ENCODE measurements around the gene SHROOM2. TPM values are rescaled to one million over a fixed set of nuclear protein-coding genes. Genes with fewer than 3 reads are reported as not detected.
"Not testable (repeated sequence)": the region's sequence is repeated elsewhere in the genome, so short reads cannot be mapped to it uniquely, and the experiment has no call there.

Gene SHROOM2
- 0.16 TPM for polyA plus RNA-seq (2013, experiment 1 of 2; ENCODE audit: insufficient read length)
- 0.42 TPM for polyA plus RNA-seq (2013, experiment 2 of 2; ENCODE audit: insufficient read length)

DNA sequence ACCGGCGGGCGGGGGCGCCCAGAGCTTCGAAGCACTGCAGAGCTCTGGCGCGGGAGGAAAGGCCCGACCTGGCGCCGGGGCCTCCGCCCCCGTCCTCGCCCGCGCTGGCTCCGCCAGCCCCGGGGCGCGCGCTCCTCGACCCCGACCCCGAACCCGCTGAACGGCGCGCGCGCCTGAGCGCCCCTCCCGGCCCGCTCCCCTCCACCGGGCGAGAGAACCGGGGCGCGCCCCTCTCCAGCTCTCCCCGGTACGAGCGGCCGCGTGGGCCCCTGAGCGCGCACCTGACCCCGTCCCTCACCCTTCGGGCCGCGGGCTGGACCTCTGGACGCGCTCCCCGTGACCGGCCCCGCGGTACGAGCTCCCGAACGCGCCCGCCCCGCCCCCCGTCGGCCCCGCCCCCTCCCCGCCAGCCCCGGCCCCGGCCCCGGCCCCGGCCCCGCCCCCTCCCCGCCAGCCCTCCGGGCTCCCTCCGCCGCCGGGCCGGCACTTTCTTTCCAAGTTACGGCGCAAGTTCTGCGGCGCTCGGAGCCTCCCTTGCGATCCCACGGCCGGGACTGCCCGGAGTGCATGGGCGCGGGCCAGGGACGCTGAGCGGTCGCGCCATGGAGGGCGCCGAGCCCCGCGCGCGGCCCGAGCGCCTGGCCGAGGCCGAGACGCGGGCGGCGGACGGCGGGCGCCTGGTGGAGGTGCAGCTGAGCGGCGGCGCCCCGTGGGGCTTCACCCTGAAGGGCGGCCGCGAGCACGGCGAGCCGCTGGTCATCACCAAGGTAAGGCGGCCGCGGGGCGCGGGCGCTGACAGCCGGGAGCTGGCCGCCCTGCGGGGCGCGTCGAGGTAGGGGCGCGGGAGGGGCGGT, at the start of gene SHROOM2:
Gene SHROOM2 (plus strand): TSS at position 486 of the 854 bp plus-strand sequence. CDS start 117 bp downstream, at position 603.
- DNase-seq = no peak

DNA sequence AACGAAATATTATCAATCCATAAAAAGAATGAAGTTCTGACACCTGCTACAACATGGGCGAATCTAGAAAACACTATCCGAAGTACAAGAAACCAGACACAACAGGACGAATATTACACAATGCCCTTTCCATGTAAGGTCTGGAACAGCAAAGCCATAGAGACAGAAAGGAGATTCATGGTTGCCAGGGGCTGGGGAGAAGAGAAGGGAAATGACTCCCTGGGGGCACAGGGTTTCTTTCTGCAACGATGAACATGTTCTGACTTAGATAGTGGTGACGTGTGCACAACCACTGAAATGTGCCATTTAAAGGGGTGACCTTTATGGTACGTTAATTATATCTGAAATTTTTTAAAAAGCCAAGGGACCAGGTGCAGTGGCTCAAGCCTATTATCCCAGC, 48.9 kb upstream of the SHROOM2 start:
- DNase-seq = no peak

DNA sequence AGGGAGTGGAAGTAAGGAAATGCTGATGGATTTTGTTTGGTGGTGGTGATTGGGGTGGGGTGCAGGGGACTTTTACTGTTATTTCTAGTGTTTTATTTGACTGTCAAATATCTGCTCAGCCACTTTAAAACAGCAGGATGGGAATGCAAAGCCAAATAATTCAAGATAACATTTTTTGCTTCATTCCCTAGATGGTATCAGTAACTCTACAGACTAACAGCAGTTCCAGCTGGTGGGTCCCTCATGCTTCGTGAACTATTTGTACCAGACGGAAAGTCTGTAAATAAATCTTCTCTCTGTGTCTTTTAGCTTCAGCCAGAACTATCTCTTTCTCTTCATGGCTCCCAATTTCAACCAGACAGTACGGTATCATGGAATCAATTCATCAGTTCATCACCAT, 48.1 kb upstream of the SHROOM2 start:
- no peak for DNase-seq

- no peak for DNase-seq
Observed at GRCh38 chrX:9739130-9739529, 47.1 kb upstream of the SHROOM2 start.

- no peak for DNase-seq
Observed at GRCh38 chrX:9745417-9746115, 40.7 kb upstream of the SHROOM2 start.

- peak; percentile 35 for DNase-seq
Observed at GRCh38 chrX:9746148-9746888, 39.9 kb upstream of the SHROOM2 start.

DNA sequence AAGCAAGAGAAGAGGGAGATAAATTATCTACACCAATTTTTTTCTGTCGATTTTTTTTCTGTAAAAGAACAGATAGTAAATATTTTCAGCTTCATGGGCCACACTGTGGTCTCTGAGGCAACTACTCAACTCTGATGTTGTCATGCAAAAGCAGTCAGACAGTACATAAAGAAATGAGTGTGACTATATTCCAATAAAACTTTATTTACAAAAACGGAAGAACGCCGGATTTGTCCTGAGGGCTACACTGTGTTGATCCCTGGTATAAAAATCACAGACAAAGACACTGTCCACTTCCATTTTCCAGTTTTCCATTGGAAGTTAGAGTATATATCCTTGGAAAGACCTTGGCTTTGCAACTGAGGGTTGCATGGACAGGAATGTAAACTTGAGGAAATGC, 38.6 kb upstream of the SHROOM2 start:
- DNase-seq = no peak

- DNase-seq = no peak
Observed at GRCh38 chrX:9749146-9749692, 37.0 kb upstream of the SHROOM2 start.

GRCh38 chrX:9757366-9757765, 28.9 kb upstream of the SHROOM2 start:
- DNase-seq = no peak

DNA sequence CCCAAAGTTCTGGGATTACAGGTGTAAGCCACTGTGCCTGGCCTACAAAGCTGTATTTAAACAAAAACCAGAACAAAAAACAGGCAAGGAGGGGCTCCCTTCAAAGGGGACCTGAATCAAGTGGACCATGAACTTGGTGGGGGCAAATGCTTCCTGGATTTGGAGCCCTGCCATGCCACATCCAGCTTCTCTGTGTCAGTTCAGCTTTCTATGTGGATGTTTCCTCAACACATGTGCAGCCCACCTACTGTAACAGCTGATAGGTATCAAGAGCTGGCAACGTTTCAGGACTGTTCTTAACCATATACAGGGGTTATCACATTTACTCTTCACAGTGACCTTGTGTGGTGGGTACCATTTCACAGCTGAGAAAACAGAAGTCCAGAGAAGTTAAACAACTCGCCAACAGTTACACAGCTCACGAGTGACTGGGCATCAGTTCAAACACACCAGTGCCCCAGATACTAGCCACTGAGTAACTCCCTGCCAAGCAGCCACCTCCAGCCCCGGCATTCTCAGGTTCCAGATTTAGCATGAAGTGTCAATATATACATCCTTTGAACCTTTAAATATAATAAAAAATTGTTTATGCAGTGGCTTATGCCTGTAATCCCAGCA, 28.1 kb upstream of the SHROOM2 start:
- DNase-seq = no peak

DNA sequence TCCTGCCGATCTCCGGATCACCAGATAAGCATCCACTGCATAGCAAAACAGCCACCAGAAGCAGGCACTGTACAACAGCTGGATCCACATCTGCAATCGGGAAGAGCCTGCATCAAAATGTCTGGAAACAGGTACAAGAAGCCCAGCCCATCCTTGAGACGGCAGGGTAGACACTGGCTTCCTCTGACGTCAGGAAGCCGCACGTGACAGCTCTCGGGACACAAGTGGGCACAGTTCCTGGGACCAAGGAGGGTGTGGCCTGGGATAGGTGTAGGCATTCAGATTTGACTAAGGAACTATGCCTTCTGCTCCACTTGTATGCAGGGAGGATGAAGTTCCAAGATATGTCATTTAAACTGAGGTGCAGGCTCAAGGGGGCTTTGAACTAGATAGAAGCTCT, 26.9 kb upstream of the SHROOM2 start:
- DNase-seq = no peak

DNA sequence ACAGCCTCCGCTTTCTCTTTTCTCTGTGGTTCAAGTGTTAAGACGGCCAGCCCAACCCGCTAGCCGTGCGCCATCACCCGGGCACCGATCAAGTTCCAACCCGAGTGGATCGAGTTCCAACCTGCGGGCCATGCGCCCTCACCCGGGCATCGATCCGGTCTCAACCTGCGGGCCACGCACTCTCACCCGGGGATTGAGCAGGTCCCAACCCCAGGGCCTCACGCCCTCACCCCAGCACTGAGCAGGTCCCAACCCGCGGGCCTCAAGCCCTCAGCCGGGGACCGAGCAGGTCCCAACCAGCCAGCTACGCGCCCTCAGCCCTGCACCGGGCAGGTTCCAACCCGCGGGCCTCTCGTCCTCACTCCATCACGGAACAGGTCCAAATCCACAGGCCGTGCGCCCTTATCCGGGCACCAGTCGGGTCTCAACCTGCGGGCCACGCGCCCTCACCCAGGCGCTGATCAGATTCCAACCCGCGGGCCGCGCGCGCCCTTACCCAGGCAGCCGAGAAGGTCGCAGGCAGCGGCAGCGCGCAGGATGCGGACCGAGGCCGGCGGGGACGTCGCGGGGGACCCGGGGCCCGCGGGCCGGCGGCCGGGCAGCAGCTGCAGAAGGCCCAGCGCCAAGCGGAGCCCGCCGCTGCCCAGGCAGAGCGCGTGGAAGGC, 21.0 kb upstream of the SHROOM2 start:
- DNase-seq = no peak

DNA sequence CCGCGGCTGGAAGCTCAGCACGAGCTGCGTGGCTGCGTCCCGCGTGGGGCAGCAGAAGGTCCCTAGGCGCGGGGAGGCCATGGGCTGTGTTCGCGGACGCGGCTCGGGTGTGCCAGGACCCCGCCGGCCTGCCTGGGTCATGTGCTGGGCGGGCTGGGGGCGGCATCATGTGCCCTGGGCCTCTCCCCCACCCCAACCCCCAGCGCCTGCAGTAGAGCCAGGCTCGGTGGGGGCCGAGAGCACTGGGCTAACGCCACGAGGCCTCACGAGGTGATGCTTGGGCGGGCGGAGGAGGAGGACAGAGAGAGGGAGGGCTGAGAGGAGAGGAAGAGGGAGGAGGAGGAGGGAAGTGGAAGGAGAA, 20.5 kb upstream of the SHROOM2 start, which contains the start of gene GPR143:
Gene GPR143 (minus strand): TSS at position 111 of the 361 bp plus-strand sequence. CDS start 30 bp downstream, at position 81.
- DNase-seq = no peak

DNA sequence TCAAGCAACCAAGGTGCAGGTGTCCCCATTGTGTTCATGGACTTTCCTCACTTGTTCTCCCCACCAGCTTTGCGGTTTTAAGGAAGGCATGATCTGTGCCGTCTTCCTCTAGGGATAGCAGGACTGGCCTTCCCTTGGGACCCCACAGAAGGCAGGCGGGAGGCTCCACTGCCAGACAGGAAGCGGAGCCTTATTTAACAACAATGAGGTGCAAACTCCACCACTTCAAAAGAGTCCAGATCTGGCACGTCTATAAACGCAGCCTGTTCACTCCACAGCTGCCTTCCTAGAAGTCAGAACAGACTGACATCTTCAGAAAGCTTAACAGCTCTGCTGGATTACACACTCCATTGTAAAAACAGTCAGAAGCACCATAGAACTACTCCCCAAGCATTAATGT, 18.9 kb upstream of the SHROOM2 start:
- no peak for DNase-seq

DNA sequence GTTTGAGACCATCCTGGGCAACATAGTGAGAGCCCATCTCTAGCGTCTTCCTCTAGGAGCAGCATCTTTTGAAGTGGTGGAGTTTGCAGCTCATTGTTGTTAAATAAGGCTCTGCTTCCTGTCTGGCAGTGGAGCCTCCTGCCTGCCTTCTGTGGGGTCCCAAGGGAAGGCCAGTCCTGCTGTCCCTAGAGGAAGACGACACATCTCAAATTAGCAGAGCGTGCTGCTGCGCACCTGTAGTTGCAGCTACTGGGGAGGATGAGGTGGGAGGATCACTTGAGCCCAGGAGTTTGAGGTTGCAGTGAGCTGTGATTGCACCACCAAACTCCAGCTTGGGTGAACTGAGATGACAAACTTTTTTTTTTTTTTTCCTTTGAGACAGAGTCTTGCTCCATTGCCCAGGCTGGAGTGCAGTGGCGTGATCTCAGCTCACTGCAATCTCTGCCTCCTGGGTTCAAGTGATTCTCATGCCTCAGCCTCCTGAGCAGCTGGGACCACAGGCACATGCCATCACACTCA, 17.8 kb upstream of the SHROOM2 start:
- DNase-seq = not testable (repeated sequence)

- no peak for DNase-seq
Observed at GRCh38 chrX:9770319-9770718, 15.9 kb upstream of the SHROOM2 start.

GRCh38 chrX:9772943-9773342, 13.3 kb upstream of the SHROOM2 start:
- no peak for DNase-seq

DNA sequence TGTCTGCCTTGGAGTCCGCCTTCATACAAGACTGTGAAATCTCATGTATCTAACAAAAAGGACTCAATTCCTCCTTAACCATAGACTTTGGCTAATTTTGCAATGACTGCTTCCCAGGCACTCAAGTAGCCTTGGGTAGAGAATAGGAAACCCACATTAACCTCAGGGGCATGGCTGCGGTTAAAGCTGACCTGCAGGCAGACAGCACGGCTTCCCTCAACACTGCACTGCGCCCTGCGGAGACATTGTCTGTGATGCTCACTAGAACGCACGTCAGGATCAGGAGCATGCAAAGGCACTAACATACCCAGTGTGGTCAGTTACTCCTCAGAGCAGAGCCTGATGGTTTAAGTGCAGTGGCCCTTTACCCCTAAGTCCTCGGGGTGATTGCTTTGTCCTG, 10.3 kb upstream of the SHROOM2 start:
- no peak for DNase-seq

GRCh38 chrX:9781941-9782340, 4.3 kb upstream of the SHROOM2 start:
- DNase-seq = no peak

- DNase-seq = no peak
Observed at GRCh38 chrX:9784332-9784731, 1.9 kb upstream of the SHROOM2 start.

DNA sequence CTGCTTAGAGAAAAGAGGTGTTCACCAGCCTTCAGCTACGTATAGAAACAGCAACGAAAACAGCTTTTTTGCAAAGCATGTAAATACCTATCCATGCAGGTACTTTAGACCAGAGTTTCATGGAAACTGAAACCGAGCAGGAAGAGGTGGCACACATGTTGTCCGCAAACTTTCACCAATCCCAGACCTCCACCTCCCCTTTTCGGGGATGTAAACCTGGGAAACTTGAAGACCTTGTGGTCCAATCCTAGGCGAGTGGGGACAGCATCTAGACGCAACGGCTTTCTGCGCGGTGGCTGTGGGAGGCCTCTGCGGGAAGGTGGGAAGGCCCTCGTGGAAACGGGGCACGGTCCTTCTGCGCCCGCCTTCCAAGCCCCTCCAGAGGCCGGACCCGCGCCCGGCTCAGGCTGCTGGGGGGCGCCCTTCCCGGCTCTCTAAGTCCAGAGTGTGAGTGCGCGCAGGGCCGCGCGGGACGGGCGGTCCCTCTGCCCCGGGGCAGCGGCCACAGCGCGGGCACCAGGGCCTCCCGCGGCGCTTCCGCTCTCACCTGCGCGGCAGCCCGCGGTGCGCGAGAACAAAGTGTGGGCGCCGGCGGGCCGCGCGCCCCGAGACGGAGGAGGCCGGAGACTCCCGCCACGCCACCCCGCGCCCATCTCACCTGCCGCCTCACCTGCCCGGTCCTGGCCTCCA, 830 bp upstream of the SHROOM2 start:
- DNase-seq = no peak

Data from fibroblast of skin of scalp (primary cell).